SU-DHL-6 (cell line): ENCODE measurements around the gene SLC26A6.

ENCODE experiments used
- H2AFZ ChIP-seq: fragments of 200-600 bp; sonication (generic); 2 replicates; pipeline ENCODE4 v1.6.1; 2014; ENCODE audit warnings: low read depth, mild to moderate bottlenecking, moderate library complexity, mixed read lengths, antibody characterized with exemption, low read length; ENCODE audit not compliant: severe bottlenecking
- H3F3A ChIP-seq: fragments of 200-600 bp; shearing (Covaris generic); 2 replicates; pipeline ENCODE4 v1.6.0; 2016; ENCODE audit warnings: antibody characterized with exemption, mild to moderate bottlenecking; ENCODE audit not compliant: insufficient read depth
- H3K27ac ChIP-seq: fragments of 200-600 bp; sonication (generic); 2 replicates; pipeline ENCODE4 v1.5.1; 2016; ENCODE audit warnings: low read depth, mild to moderate bottlenecking, low read length, moderate library complexity, mixed read lengths
- H3K27me3 ChIP-seq: fragments of 200-600 bp; sonication (generic), shearing (Covaris generic); 2 replicates; pipeline ENCODE4 v1.6.0; 2014; ENCODE audit warnings: mild to moderate bottlenecking, low read length
- H3K36me3 ChIP-seq: fragments of 200-600 bp; sonication (generic); 2 replicates; pipeline ENCODE4 v1.6.1; 2014; ENCODE audit warnings: mild to moderate bottlenecking, low read length, mixed read lengths
- H3K4me2 ChIP-seq: fragments of 300-600, 200-600 bp; shearing (Covaris generic), sonication (generic); 2 replicates; pipeline ENCODE4 v1.6.0; 2014; ENCODE audit warnings: low read length, low read depth, mild to moderate bottlenecking; ENCODE audit not compliant: poor library complexity, severe bottlenecking
- H3K4me3 ChIP-seq: fragments of 200-600 bp; sonication (generic); 2 replicates; pipeline ENCODE4 v1.5.1; 2014; ENCODE audit warnings: antibody characterized with exemption, low read length, mild to moderate bottlenecking, mixed read lengths; ENCODE audit not compliant: insufficient read depth, poor library complexity, severe bottlenecking
- H3K79me2 ChIP-seq: fragments of 200-600 bp; sonication (generic); 2 replicates; pipeline ENCODE4 v1.6.1; 2014; ENCODE audit warnings: mild to moderate bottlenecking, low read length, moderate library complexity; ENCODE audit not compliant: insufficient read depth
- H3K9ac ChIP-seq: fragments of 200-600 bp; sonication (generic); 2 replicates; pipeline ENCODE4 v1.7.0; 2014; ENCODE audit warnings: mild to moderate bottlenecking, low read length
- H3K9me2 ChIP-seq: fragments of 200-600 bp; sonication (generic); replicated peaks from 2 replicates; pipeline ENCODE4 v1.6.1; 2014; ENCODE audit warnings: low read length; ENCODE audit not compliant: insufficient read depth
- H3K9me3 ChIP-seq: fragments of 200-600 bp; sonication (generic); 2 replicates; pipeline ENCODE4 v1.6.1; 2014; ENCODE audit warnings: low read length, mixed read lengths; ENCODE audit not compliant: insufficient read depth
- H4K20me1 ChIP-seq: fragments of 200-600 bp; sonication (generic); 2 replicates; pipeline ENCODE4 v1.6.1; 2014; ENCODE audit warnings: low read depth, mild to moderate bottlenecking, antibody characterized with exemption, low read length, moderate library complexity, mixed read lengths
- CTCF ChIP-seq: fragments of 200-600 bp; sonication (generic); IDR thresholded peaks from one replicate; pipeline ENCODE4 v1.5.1; 2017; ENCODE audit warnings: antibody characterized with exemption, mild to moderate bottlenecking, low read length, moderate library complexity; ENCODE audit not compliant: insufficient read depth, poor library complexity, severe bottlenecking
- EZH2phosphoT487 ChIP-seq: fragments of 200-600 bp; sonication (generic), shearing (Covaris generic); conservative IDR thresholded peaks from 2 replicates; pipeline ENCODE4 v1.6.1; 2018; ENCODE audit warnings: mild to moderate bottlenecking, antibody characterized with exemption, low read length, moderate library complexity, mixed read lengths

The SLC26A6 gene

GRCh38 chr3:48585411-48585810 lies 49.9 kb downstream of the SLC26A6 start:
- Histone ChIP-seq H3K9ac (no peak overlapping the region), H3K27ac (no peak overlapping the region), H3F3A (no peaks in the 10 kb centered on the region), H3K79me2 (no peaks in the 10 kb centered on the region), H3K4me2 (no peak overlapping the region), H3K4me3 (no peak overlapping the region), H3K27me3 (no peaks in the 10 kb centered on the region), H3K9me2 (no peaks in the 10 kb centered on the region), H3K9me3 (no peaks in the 10 kb centered on the region), H3K36me3 (no peaks in the 10 kb centered on the region), H4K20me1 (no peaks in the 10 kb centered on the region), H2AFZ (no peak overlapping the region)
- no peak for TF ChIP-seq CTCF
- no peak for TF ChIP-seq EZH2phosphoT487

- no peak overlapping the region for H3K9ac ChIP-seq
- no peaks in the 10 kb centered on the region for H3K36me3 ChIP-seq
- no peaks in the 10 kb centered on the region for H3K79me2 ChIP-seq
- H3K4me3 ChIP-seq: no peak overlapping the region
- no peak overlapping the region for H3K27ac ChIP-seq
- H3K27me3 ChIP-seq: no peaks in the 10 kb centered on the region
- H3K9me3 ChIP-seq: no peaks in the 10 kb centered on the region
- H3K4me2 ChIP-seq: no peak overlapping the region
- H3F3A ChIP-seq: no peaks in the 10 kb centered on the region
- no peak overlapping the region for H2AFZ ChIP-seq
- TF ChIP-seq CTCF (no peak), EZH2phosphoT487 (no peak)
- no peaks in the 10 kb centered on the region for H3K9me2 ChIP-seq
- no peaks in the 10 kb centered on the region for H4K20me1 ChIP-seq
These were observed 50.4 kb downstream of the SLC26A6 start for GRCh38 chr3:48584836-48585235.

- TF ChIP-seq EZH2phosphoT487 (no peak), CTCF (no peak)
- Histone ChIP-seq H3K9me2 (no peaks in the 10 kb centered on the region), H3K4me2 (no peak overlapping the region), H3K27ac (no peak overlapping the region), H2AFZ (no peak overlapping the region), H3K4me3 (no peak overlapping the region), H3K9ac (no peak overlapping the region), H4K20me1 (no peaks in the 10 kb centered on the region), H3K27me3 (no peaks in the 10 kb centered on the region), H3F3A (no peaks in the 10 kb centered on the region), H3K9me3 (no peaks in the 10 kb centered on the region), H3K79me2 (no peaks in the 10 kb centered on the region), H3K36me3 (no peaks in the 10 kb centered on the region)
These were observed 53.4 kb downstream of the SLC26A6 start for GRCh38 chr3:48581621-48582481.
